H1 (cell line): ENCODE results near the gene COL27A1. TPM values are rescaled to one million over a fixed set of nuclear protein-coding genes. Genes with fewer than 3 reads are reported as not detected.

Experiments used
- CTCF ChIA-PET: fragments of 300-600 bp; sonication (Branson Sonifier 250); formaldehyde crosslinking; loops from one replicate; lab custom pipeline; 2021; ENCODE audit not compliant: partially characterized antibody; lab: Charles Lee
- POLR2A ChIA-PET: fragments of 300-600 bp; sonication (Branson Sonifier 250); formaldehyde crosslinking; loops from one replicate; lab custom pipeline; 2021; ENCODE audit warnings: inconsistent platforms; ENCODE audit not compliant: partially characterized antibody; lab: Charles Lee
- DNase-seq, 2 experiments: peaks; one replicate each; pipeline versions ENCODE4 v3.0.0 to v3.0.0-alpha.2; 2010 to 2022; ENCODE audit warnings: low spot score in 2 of 2, low read depth in 1 of 2, mixed read lengths in 1 of 2
- FAIRE-seq: peaks from 2 replicates; lab custom pipeline; 2011; peaks lifted over from hg19 to GRCh38; lab: Jason Lieb, UNC
- H2AFZ ChIP-seq: 2 replicates; pipeline ENCODE4 v1.8.1; 2012; ENCODE audit warnings: low read length, inconsistent platforms
- H2AK5ac ChIP-seq: 2 replicates; pipeline ENCODE4 v1.6.1; 2013; ENCODE audit warnings: low read depth, low read length
- H2BK120ac ChIP-seq: replicated peaks from 2 replicates; pipeline ENCODE3; 2013; ENCODE audit warnings: low read depth, low read length, inconsistent platforms
- H2BK12ac ChIP-seq: 2 replicates; pipeline ENCODE4 v1.6.1; 2013; ENCODE audit warnings: low read depth, low read length
- H2BK15ac ChIP-seq: 2 replicates; pipeline ENCODE4 v1.6.1; 2013; ENCODE audit warnings: low read length
- H2BK20ac ChIP-seq: 2 replicates; pipeline ENCODE4 v1.6.1; 2013; ENCODE audit warnings: low read length
- H2BK5ac ChIP-seq: 2 replicates; pipeline ENCODE4 v1.6.1; 2013; ENCODE audit warnings: low read depth, low read length
- H3K14ac ChIP-seq: 2 replicates; pipeline ENCODE4 v1.6.1; 2013; ENCODE audit warnings: inconsistent platforms; ENCODE audit not compliant: insufficient read length
- H3K18ac ChIP-seq: 2 replicates; pipeline ENCODE4 v1.6.1; 2013; ENCODE audit warnings: low read length; ENCODE audit errors: extremely low read depth
- H3K23ac ChIP-seq: 2 replicates; pipeline ENCODE4 v1.6.1; 2013; ENCODE audit warnings: inconsistent platforms; ENCODE audit not compliant: insufficient read length
- H3K23me2 ChIP-seq: 2 replicates; pipeline ENCODE4 v1.6.1; 2013; ENCODE audit warnings: low read depth, low read length
- H3K27ac ChIP-seq: 2 replicates; pipeline ENCODE4 v1.6.1; 2011; ENCODE audit warnings: low read depth, low read length, inconsistent platforms
- H3K27me3 ChIP-seq, 4 experiments: replicated peaks in 1 of 4; 1 replicate in 1 of 4; 2 replicates in 3 of 4; pipeline versions ENCODE4 v1.6.1 to v1.8.1; 2011 to 2013; ENCODE audit warnings: low read length in 3 of 4, mild to moderate bottlenecking in 3 of 4, inconsistent platforms in 2 of 4, mixed read lengths in 2 of 4, moderate library complexity in 1 of 4; ENCODE audit not compliant: control insufficient read depth in 3 of 4, insufficient read depth in 3 of 4; ENCODE audit errors: extremely low read depth in 1 of 4
- H3K36me3 ChIP-seq, 4 experiments: 2 replicates each; pipeline versions ENCODE4 v1.6.1 to v1.8.1; 2011 to 2013; ENCODE audit warnings: mild to moderate bottlenecking in 4 of 4, low read length in 3 of 4, moderate library complexity in 2 of 4, control low read depth in 1 of 4, inconsistent platforms in 1 of 4; ENCODE audit not compliant: insufficient read depth in 4 of 4, control insufficient read depth in 2 of 4
- H3K4ac ChIP-seq: replicated peaks from 2 replicates; pipeline ENCODE3; 2013; ENCODE audit warnings: low read length, low read depth, mixed read lengths, inconsistent platforms; ENCODE audit not compliant: insufficient read length
- H3K4me1 ChIP-seq, 4 experiments: replicated peaks in 1 of 4; 1 replicate in 1 of 4; 2 replicates in 3 of 4; pipeline versions ENCODE4 v1.6.1 to v1.8.1; 2011 to 2013; ENCODE audit warnings: low read length in 3 of 4, inconsistent platforms in 2 of 4, mixed read lengths in 1 of 4; ENCODE audit not compliant: insufficient read depth in 4 of 4, control insufficient read depth in 3 of 4
- H3K4me2 ChIP-seq, 2 experiments: 2 replicates each; pipeline versions ENCODE4 v1.6.1 to v1.8.1; 2011 to 2013; ENCODE audit warnings: low read depth in 2 of 2, low read length in 2 of 2, control low read depth in 1 of 2, inconsistent platforms in 1 of 2, mild to moderate bottlenecking in 1 of 2; ENCODE audit not compliant: insufficient read depth in 1 of 2
- H3K4me3 ChIP-seq, 4 experiments: fragments of 200-600, 300-600 bp in 1 of 4; sonication (generic), shearing (Covaris generic), sonication (Bioruptor Twin) in 1 of 4; 2 replicates each; pipeline versions ENCODE4 v1.5.1 to v1.8.1; 2011 to 2016; ENCODE audit warnings: low read length in 4 of 4, low read depth in 3 of 4, control low read depth in 2 of 4, inconsistent platforms in 2 of 4, mild to moderate bottlenecking in 2 of 4, mixed read lengths in 1 of 4, moderate library complexity in 1 of 4; ENCODE audit not compliant: insufficient read depth in 2 of 4; ENCODE audit errors: extremely low read depth in 1 of 4
- H3K56ac ChIP-seq: replicated peaks from 2 replicates; pipeline ENCODE3; 2013; ENCODE audit warnings: low read depth, mild to moderate bottlenecking, mixed read lengths, low read length, inconsistent platforms; ENCODE audit not compliant: insufficient read length
- H3K79me1 ChIP-seq: 2 replicates; pipeline ENCODE4 v1.6.1; 2013; ENCODE audit warnings: low read depth, low read length, control low read depth
- H3K79me2 ChIP-seq, 2 experiments: 2 replicates each; pipeline versions ENCODE4 v1.6.1 to v1.8.1; 2012 to 2013; ENCODE audit warnings: low read length in 2 of 2, mild to moderate bottlenecking in 2 of 2, inconsistent platforms in 1 of 2; ENCODE audit not compliant: insufficient read depth in 2 of 2, control insufficient read depth in 1 of 2
- H3K9ac ChIP-seq, 4 experiments: replicated peaks in 1 of 4; 1 replicate in 1 of 4; 2 replicates in 3 of 4; pipeline versions ENCODE4 v1.6.1 to v1.8.1; 2011 to 2013; ENCODE audit warnings: low read depth in 3 of 4, low read length in 3 of 4, control low read depth in 2 of 4, mild to moderate bottlenecking in 2 of 4, moderate library complexity in 2 of 4, inconsistent platforms in 1 of 4; ENCODE audit errors: extremely low read depth in 1 of 4
- H3K9me3 ChIP-seq, 2 experiments: 2 replicates each; pipeline versions ENCODE4 v1.6.1 to v1.8.1; 2012 to 2013; ENCODE audit warnings: mild to moderate bottlenecking in 2 of 2, moderate library complexity in 2 of 2, control low read depth in 1 of 2, inconsistent platforms in 1 of 2, low read depth in 1 of 2, low read length in 1 of 2, mixed read lengths in 1 of 2; ENCODE audit not compliant: insufficient read depth in 2 of 2
- H4K20me1 ChIP-seq, 2 experiments: replicated peaks in 1 of 2; 2 replicates each; pipeline versions ENCODE3 to v1.8.1; 2011 to 2013; ENCODE audit warnings: inconsistent platforms in 2 of 2, low read length in 2 of 2, mild to moderate bottlenecking in 1 of 2; ENCODE audit not compliant: insufficient read depth in 2 of 2, control insufficient read depth in 1 of 2
- H4K5ac ChIP-seq: 2 replicates; pipeline ENCODE4 v1.6.1; 2013; ENCODE audit warnings: low read length, low read depth, mixed read lengths, inconsistent platforms; ENCODE audit not compliant: insufficient read length
- H4K8ac ChIP-seq: 2 replicates; pipeline ENCODE4 v1.8.0; 2013; ENCODE audit warnings: mild to moderate bottlenecking, moderate library complexity, low read length, inconsistent platforms; ENCODE audit not compliant: insufficient read depth; ENCODE audit errors: extremely low read depth
- H4K91ac ChIP-seq: replicated peaks from 2 replicates; pipeline ENCODE3; 2013; ENCODE audit warnings: low read length, mixed read lengths, inconsistent platforms; ENCODE audit not compliant: insufficient read length
- KDM1A ChIP-seq: fragments of 200-600, 300-600 bp; sonication (generic); IDR thresholded peaks from 2 replicates; pipeline ENCODE4 v1.7.1; 2016; ENCODE audit warnings: mild to moderate bottlenecking, low read length, borderline replicate concordance
- NRF1 ChIP-seq: IDR thresholded peaks from 2 replicates; pipeline ENCODE4 v1.6.1; 2011; ENCODE audit warnings: mild to moderate bottlenecking, low read depth, low read length, improper control_type of control experiment
- SIX5 ChIP-seq: IDR thresholded peaks from 2 replicates; pipeline ENCODE4 v1.6.1; 2011; ENCODE audit warnings: mild to moderate bottlenecking, low read depth, low read length
- WGBS, 2 experiments: shearing (Covaris generic) in 1 of 2; methylation state at CpG; one replicate each; pipeline versions ENCODE4 v1.1.6 to v1.1.7; 2013 to 2015; ENCODE audit warnings: low lambda C conversion rate in 2 of 2, mixed read lengths in 2 of 2, inconsistent platforms in 1 of 2, low coverage in 1 of 2, missing lambda C conversion rate in 1 of 2; ENCODE audit not compliant: insufficient replicate concordance in 2 of 2, insufficient coverage in 1 of 2, insufficient read length in 1 of 2; ENCODE audit errors: extremely low coverage in 1 of 2, missing lambda C conversion rate in 1 of 2; 5-methylcytosine and 5-hydroxymethylcytosine counted together
- polyA plus RNA-seq, 7 experiments: library from polyadenylated mRNA; depleted of rRNA in 3 of 7; stranded (reverse) in 5 of 7; unstranded in 2 of 7; fragments of >200 nt in 5 of 7; fragments of 200-250 nt in 2 of 7; gene quantifications; 1 replicate in 5 of 7; 2 replicates in 1 of 7; 4 replicates in 1 of 7; pipeline versions ENCODE4 v1.2.1 to v1.2.3, GENCODE V29; 2011 to 2013; ENCODE audit warnings: missing spikeins in 2 of 7, mixed read lengths in 2 of 7
- total RNA-seq: library from RNA; stranded (reverse); fragmentation: NEBNext Ultra II Directional; extraction: Animal tissue kit (Norgen Biotek cat#: 25700); gene quantifications from 2 replicates; pipeline ENCODE4 v1.2.1, GENCODE V29; 2021

The COL27A1 gene
- total and polyA plus RNA-seq, 2 of the 8 experiments (the other 6 are each of a cell fraction or from before 2014, with no cell fraction given) = 15.1 to 22.8 TPM

DNA sequence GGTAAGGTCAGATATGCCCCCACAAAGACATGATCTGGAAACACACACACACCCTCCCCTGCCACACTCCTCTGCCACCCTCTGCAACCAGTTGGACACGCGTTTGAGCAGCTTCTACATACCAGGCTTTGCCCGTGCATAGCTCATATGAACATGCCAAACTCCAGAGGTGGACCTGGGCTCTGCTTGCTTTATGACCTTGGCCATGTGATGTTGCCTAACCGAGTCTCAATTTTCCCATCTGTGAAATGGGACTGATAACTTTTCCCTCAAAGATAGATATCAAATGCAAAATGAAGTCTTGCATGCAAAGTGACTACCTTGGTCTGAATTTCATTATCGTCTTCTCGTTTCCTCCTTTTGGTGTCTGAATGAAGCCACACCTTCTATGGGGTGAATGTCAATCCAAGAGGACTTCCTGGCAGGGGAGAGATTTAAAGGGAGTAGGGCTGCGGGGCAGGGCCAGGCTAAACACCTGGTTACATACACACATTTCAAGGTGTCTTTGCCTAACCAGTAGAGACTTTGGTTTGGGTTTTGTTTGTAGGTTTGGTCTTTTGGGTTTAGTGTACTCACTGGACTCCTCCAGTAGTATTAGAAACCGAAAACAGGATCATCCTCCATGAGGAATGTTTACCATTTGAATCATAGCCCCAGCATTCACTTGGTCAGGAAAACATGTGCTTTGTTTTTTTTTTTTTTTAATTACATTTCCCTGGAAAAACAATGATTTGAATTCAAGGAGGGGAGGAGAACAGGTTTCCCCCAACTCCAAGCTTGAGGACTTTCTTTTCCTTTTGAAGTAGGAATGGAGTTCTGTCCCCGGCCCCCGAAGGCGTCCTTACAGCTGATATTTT is 63.2 kb downstream of the COL27A1 start:
- POLR2A ChIA-PET = interaction anchor here (1.4 to 1.5 kb wide), 2 partner anchors 12 kb away, joined by 3 read pairs; no protein-coding TSS in a partner anchor
- 90% methylated on average over 11 of the region's 11 CpGs; no CpG with 5 or more reads in 1 of the 2 experiments for WGBS, 2 experiments
- CTCF ChIA-PET = interaction anchor here (0.6 to 2.2 kb wide), 11 partner anchors 10 to 99 kb away, joined by 3 to 7 read pairs (median 4); no protein-coding TSS in a partner anchor
- no peak overlapping the region for H4K91ac ChIP-seq
- no peak overlapping the region for H3K14ac ChIP-seq
- no peak overlapping the region for H3K4ac ChIP-seq
- H2BK5ac ChIP-seq = no peak overlapping the region
- H3K23me2 ChIP-seq = no peaks in the 10 kb centered on the region
- no peak overlapping the region for H4K5ac ChIP-seq
- H2BK12ac ChIP-seq = no peak overlapping the region
- FAIRE-seq (no peak), DNase-seq (no peak)
- no peak for TF ChIP-seq NRF1
- 0 out of 2 replicates have a peak, but pooled peaks have one; percentile 21 for TF ChIP-seq KDM1A
- TF ChIP-seq SIX5 = no peak
- H3K4me2 ChIP-seq = no peak overlapping the region
- no peaks in the 10 kb centered on the region for H3K79me2 ChIP-seq
- H3K23ac ChIP-seq = no peak overlapping the region
- no peaks in the 10 kb centered on the region for H3K27me3 ChIP-seq
- no peak overlapping the region for H3K27ac ChIP-seq
- H3K9ac ChIP-seq = no peak overlapping the region; a peak in 1 of 7 replicates
- H4K8ac ChIP-seq = peak overlapping the region; percentile 51; the same call in 1 of the 2 replicates
- H2AK5ac ChIP-seq = no peak overlapping the region
- H3K4me3 ChIP-seq = no peak overlapping the region
- no peaks in the 10 kb centered on the region for H3K9me3 ChIP-seq
- no peaks in the 10 kb centered on the region; the same call in 1 of the 2 replicates for H3K79me1 ChIP-seq
- H2AFZ ChIP-seq = no peak overlapping the region
- H2BK15ac ChIP-seq = no peak overlapping the region
- no peak overlapping the region for H2BK20ac ChIP-seq
- H3K4me1 ChIP-seq = no peaks in the 10 kb centered on the region; a peak in 2 of 7 replicates
- no peak overlapping the region for H2BK120ac ChIP-seq
- no peaks in the 10 kb centered on the region; a peak in 2 of 8 replicates for H3K36me3 ChIP-seq
- no peak overlapping the region for H3K18ac ChIP-seq
- H4K20me1 ChIP-seq = peaks cover 2 to 3% of the 10 kb centered on the region in 2 experiments
- H3K56ac ChIP-seq = no peak overlapping the region
